Prostate gland (tissue), 2 donors: ENCODE measurements around the gene RAPH1. TPM values are rescaled to one million over a fixed set of nuclear protein-coding genes. Genes with fewer than 3 reads are reported as not detected.

Source experiments
- DNase-seq: peaks from one replicate; pipeline ENCODE4 v3.0.0-alpha.2; 2019; ENCODE audit warnings: low spot score
- H3K27ac ChIP-seq, 2 donors: fragments of 200-600 bp; sonication (generic); 2 replicates each; pipeline ENCODE4 v1.5.1; 2017 to 2019
- H3K27me3 ChIP-seq: fragments of 200-600 bp; sonication (generic); replicated peaks from 2 replicates; pipeline ENCODE4 v1.5.1; 2019; ENCODE audit not compliant: insufficient read depth
- H3K36me3 ChIP-seq, 2 donors: fragments of 200-600 bp; sonication (generic); 1 replicate in 1 of 2; 2 replicates in 1 of 2; pipeline versions ENCODE4 v1.5.1 to v1.8.1; 2017 to 2019
- H3K4me1 ChIP-seq: fragments of 200-600 bp; sonication (generic); replicated peaks from 2 replicates; pipeline ENCODE4 v1.5.1; 2019
- H3K4me3 ChIP-seq, 2 donors: fragments of 200-600 bp; sonication (generic); 2 replicates each; pipeline ENCODE4 v1.5.1; 2017 to 2019
- H3K9me3 ChIP-seq: fragments of 200-600 bp; sonication (generic); 2 replicates; pipeline ENCODE4 v1.5.1; 2017
- POLR2A ChIP-seq: fragments of 450-650 bp; IDR thresholded peaks from one replicate; pipeline ENCODE4 v1.6.1; 2016; ENCODE audit warnings: antibody characterized with exemption, mild to moderate bottlenecking
- POLR2AphosphoS5 ChIP-seq: sonication (generic); formaldehyde crosslinking; IDR thresholded peaks from one replicate; pipeline ENCODE4 v1.6.1; 2017; ENCODE audit warnings: antibody characterized with exemption
- WGBS: methylation state at CpG from one replicate; pipeline ENCODE4 v1.1.5; 2018; 5-methylcytosine and 5-hydroxymethylcytosine counted together
- intact Hi-C: fragments of 100-400 bp; cut with DNase I; formaldehyde crosslinking; loops from one replicate; pipeline ENCODE4 v1.14.2; 2022
- total RNA-seq, 2 donors: library from RNA; depleted of rRNA; stranded (reverse); fragments of >200 nt; gene quantifications; one replicate each; pipeline ENCODE4 v1.1.0, GENCODE V29; 2016
- TF ChIP-seq, protein P1 (sequence below), 4 experiments: fragments of 200-600 bp in 2 of 4; fragments of 450-650 bp in 2 of 4; sonication (generic) in 2 of 4; IDR thresholded peaks; 1 replicate in 3 of 4; 2 replicates in 1 of 4; pipeline ENCODE4 v1.5.1; 2016 to 2019; ENCODE audit warnings: antibody characterized with exemption in 4 of 4, mild to moderate bottlenecking in 2 of 4, moderate library complexity in 2 of 4

The RAPH1 gene
- total RNA-seq, 2 donors from 2014 or later: 27.6 to 35.0 TPM

DNA sequence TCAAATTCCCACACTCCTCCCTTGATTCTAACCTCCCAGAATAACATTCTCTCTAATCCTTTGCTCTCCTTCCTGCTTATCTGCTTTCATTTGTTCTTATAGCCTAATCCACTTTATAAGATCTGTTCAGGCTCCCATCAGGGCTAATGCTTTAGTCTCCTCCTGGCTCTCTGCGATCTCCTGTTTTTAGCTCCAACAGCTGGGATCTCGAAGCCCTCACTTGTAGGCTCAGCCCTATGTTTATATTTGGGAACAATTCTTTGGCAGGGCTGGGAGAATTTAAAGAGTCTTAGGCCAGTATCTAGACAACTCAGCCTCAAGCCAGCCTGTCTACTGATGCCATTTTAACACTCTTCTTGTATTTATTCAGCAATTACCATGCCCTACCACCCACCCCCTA lies 27.2 kb upstream of the RAPH1 start:
- no peak for DNase-seq
- WGBS: 46% methylated on average over 2 of the region's 2 CpGs

GRCh38 chr2:203559641-203560040 lies 24.5 kb upstream of the RAPH1 start:
- H3K4me3 ChIP-seq: no peak overlapping the region
- H3K4me1 ChIP-seq: no peaks in the 10 kb centered on the region
- WGBS: 81% methylated on average over 1 of the region's 1 CpG
- DNase-seq: no peak
- no peaks in the 10 kb centered on the region for H3K36me3 ChIP-seq
- no peaks in the 10 kb centered on the region for H3K27me3 ChIP-seq
- TF ChIP-seq POLR2A: no peak
- TF ChIP-seq, protein P1, sequence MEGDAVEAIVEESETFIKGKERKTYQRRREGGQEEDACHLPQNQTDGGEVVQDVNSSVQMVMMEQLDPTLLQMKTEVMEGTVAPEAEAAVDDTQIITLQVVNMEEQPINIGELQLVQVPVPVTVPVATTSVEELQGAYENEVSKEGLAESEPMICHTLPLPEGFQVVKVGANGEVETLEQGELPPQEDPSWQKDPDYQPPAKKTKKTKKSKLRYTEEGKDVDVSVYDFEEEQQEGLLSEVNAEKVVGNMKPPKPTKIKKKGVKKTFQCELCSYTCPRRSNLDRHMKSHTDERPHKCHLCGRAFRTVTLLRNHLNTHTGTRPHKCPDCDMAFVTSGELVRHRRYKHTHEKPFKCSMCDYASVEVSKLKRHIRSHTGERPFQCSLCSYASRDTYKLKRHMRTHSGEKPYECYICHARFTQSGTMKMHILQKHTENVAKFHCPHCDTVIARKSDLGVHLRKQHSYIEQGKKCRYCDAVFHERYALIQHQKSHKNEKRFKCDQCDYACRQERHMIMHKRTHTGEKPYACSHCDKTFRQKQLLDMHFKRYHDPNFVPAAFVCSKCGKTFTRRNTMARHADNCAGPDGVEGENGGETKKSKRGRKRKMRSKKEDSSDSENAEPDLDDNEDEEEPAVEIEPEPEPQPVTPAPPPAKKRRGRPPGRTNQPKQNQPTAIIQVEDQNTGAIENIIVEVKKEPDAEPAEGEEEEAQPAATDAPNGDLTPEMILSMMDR (IDR thresholded peaks at IDR 0.05): no peak
- TF ChIP-seq POLR2AphosphoS5: no peak
- intact Hi-C loops: no loop called here
- no peak overlapping the region for H3K27ac ChIP-seq
- no peaks in the 10 kb centered on the region for H3K9me3 ChIP-seq

More for the DNA sequence above, 27.2 kb upstream of the RAPH1 start:
- no peaks in the 10 kb centered on the region for H3K9me3 ChIP-seq
- no peaks in the 10 kb centered on the region for H3K36me3 ChIP-seq
- no peak overlapping the region for H3K27ac ChIP-seq
- H3K27me3 ChIP-seq: no peaks in the 10 kb centered on the region
- TF ChIP-seq POLR2A (no peak), POLR2AphosphoS5 (no peak)
- TF ChIP-seq, protein P1 (IDR thresholded peaks at IDR 0.05): no peak
- no peak overlapping the region for H3K4me3 ChIP-seq
- H3K4me1 ChIP-seq: no peaks in the 10 kb centered on the region
- intact Hi-C loops: no loop called here

DNA sequence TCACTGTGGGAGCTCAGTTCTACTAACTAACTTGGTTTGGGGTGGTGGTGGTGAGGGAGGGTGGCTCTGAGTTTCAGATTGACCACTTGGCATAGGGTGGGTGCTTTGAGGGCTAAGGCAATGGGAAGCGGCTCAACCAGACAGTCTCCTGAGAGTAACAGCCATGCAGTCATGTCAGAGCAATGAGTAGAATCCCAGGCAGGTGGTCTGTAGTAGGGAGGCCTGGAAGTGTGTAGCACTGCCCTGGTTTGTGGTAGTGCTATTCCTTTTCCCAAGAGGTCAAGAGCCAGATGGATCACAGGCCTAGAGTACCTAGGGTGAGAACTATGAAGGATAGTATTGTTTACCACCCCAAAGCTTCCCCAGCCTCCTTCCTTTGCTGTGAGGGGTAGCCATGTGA lies 18.7 kb upstream of the RAPH1 start:
- Histone ChIP-seq H3K9me3 (no peaks in the 10 kb centered on the region), H3K4me3 (no peak overlapping the region), H3K4me1 (no peaks in the 10 kb centered on the region), H3K27me3 (no peaks in the 10 kb centered on the region), H3K36me3 (no peaks in the 10 kb centered on the region), H3K27ac (no peak overlapping the region)
- DNase-seq: no peak
- intact Hi-C loops: no loop called here
- WGBS: 88% methylated on average over 1 of the region's 1 CpG
- no peak for TF ChIP-seq POLR2A
- no peak for TF ChIP-seq POLR2AphosphoS5
- TF ChIP-seq, protein P1 (IDR thresholded peaks at IDR 0.05): no peak

- TF ChIP-seq POLR2A (no peak), POLR2AphosphoS5 (no peak)
- TF ChIP-seq, protein P1 (IDR thresholded peaks at IDR 0.05): no peak
- Histone ChIP-seq H3K4me1 (no peaks in the 10 kb centered on the region), H3K27ac (no peak overlapping the region), H3K4me3 (no peak overlapping the region), H3K9me3 (no peaks in the 10 kb centered on the region), H3K36me3 (no peaks in the 10 kb centered on the region), H3K27me3 (no peaks in the 10 kb centered on the region)
- intact Hi-C loops: no loop called here
- DNase-seq: peak; percentile 7
- WGBS: 47% methylated on average over 3 of the region's 3 CpGs
These were observed 16.7 kb upstream of the RAPH1 start for GRCh38 chr2:203551778-203552177.

DNA sequence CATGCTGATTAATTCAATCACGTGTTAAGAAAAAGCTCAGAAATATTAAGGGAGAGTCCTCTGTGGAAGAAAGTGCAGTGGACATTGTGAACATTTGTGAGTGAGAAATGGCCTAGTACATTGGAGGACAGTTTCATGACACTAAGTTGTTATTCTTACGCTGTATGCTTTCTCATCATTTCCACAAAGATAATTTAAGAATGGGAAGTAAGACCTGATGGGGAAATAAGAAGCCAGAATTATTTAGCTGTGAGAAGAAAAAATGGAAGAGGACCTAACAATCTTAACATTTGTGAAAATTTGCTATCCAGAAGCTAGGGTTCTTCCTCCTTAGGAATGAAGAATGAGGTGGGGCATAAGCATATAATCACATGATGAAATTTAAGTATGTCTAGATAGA lies 15.2 kb upstream of the RAPH1 start:
- WGBS: 84% methylated on average over 2 of the region's 2 CpGs
- H3K9me3 ChIP-seq: no peaks in the 10 kb centered on the region
- no peaks in the 10 kb centered on the region for H3K4me1 ChIP-seq
- intact Hi-C loops: no loop called here
- no peaks in the 10 kb centered on the region for H3K27me3 ChIP-seq
- no peak overlapping the region for H3K27ac ChIP-seq
- DNase-seq: no peak
- TF ChIP-seq POLR2A (no peak), POLR2AphosphoS5 (no peak)
- TF ChIP-seq, protein P1 (IDR thresholded peaks at IDR 0.05): no peak
- H3K36me3 ChIP-seq: no peaks in the 10 kb centered on the region
- no peak overlapping the region for H3K4me3 ChIP-seq
